Right lobe of liver (tissue), 6 donors: ENCODE measurements around the gene GRIN3B. TPM values are rescaled to one million over a fixed set of nuclear protein-coding genes. Genes with fewer than 3 reads are reported as not detected.

ENCODE experiments used
- ATAC-seq, 4 donors: fragments of 200-7000 bp; cut with Tn5 transposase; one replicate each; pipeline ENCODE4 v1.9.1; 2020; ENCODE audit warnings: mild to moderate bottlenecking in 4 of 4, moderate library complexity in 4 of 4
- DNase-seq, 3 donors: peaks; one replicate each; pipeline ENCODE4 v3.0.0-alpha.2; 2020
- H3K27ac ChIP-seq, 3 donors: fragments of 200-600 bp; one replicate each; pipeline ENCODE4 v1.8.0; 2022
- H3K27me3 ChIP-seq, 2 donors: fragments of 200-600 bp; one replicate each; pipeline ENCODE4 v1.8.0; 2022
- H3K36me3 ChIP-seq, 4 donors: fragments of 200-600 bp; sonication (generic) in 1 of 4; one replicate each; pipeline versions ENCODE4 v1.5.1 to v1.8.0; 2017 to 2022; ENCODE audit warnings: control low read depth in 1 of 4
- H3K4me1 ChIP-seq, 4 donors: fragments of 200-600 bp; sonication (generic) in 1 of 4; one replicate each; pipeline versions ENCODE4 v1.5.1 to v1.8.0; 2017 to 2022; ENCODE audit warnings: control low read depth in 1 of 4
- H3K4me3 ChIP-seq, 3 donors: fragments of 200-600 bp; one replicate each; pipeline ENCODE4 v1.8.0; 2022
- H3K9me3 ChIP-seq, 4 donors: fragments of 200-600 bp; sonication (generic) in 1 of 4; one replicate each; pipeline versions ENCODE4 v1.5.1 to v1.8.0; 2017 to 2022; ENCODE audit warnings: control low read depth in 1 of 4
- POLR2A ChIP-seq: fragments of 450-650 bp; IDR thresholded peaks from one replicate; pipeline ENCODE4 v1.6.1; 2017; ENCODE audit warnings: antibody characterized with exemption, mild to moderate bottlenecking
- WGBS: methylation state at CpG from one replicate; pipeline ENCODE4 v1.1.6; 2018; ENCODE audit warnings: low coverage, low lambda C conversion rate; ENCODE audit not compliant: insufficient coverage; ENCODE audit errors: missing lambda C conversion rate; 5-methylcytosine and 5-hydroxymethylcytosine counted together
- intact Hi-C, 2 donors: fragments of 100-400 bp; cut with DNase I; formaldehyde crosslinking; loops; one replicate each; pipeline versions ENCODE4 v1.11.2 to v1.14.1; 2022
- small RNA-seq, 2 experiments: library from RNA; depleted of rRNA; stranded (forward); fragments of <200 nt; gene quantifications; one replicate each; pipeline ENCODE3, GENCODE V24; 2016
- total RNA-seq, 6 experiments: library from RNA; depleted of rRNA in 2 of 6; stranded (reverse); fragments of >200 nt in 2 of 6; fragmentation: NEBNext Ultra II Directional in 3 of 6; extraction: Animal tissue kit (Norgen Biotek cat#: 25700) in 3 of 6; gene quantifications; one replicate each; pipeline versions ENCODE4 v1.1.0 to v1.2.4, GENCODE V29; 2016 to 2023
- TF ChIP-seq, protein P1 (sequence below), 4 donors: fragments of 200-600 bp in 3 of 4; fragments of 450-650 bp in 1 of 4; IDR thresholded peaks; one replicate each; pipeline versions ENCODE4 v1.5.1 to v1.8.0; 2016 to 2022; ENCODE audit warnings: antibody characterized with exemption in 4 of 4, mild to moderate bottlenecking in 2 of 4
- donor health status: DM: no; HTN: yes; CAD: no.
- donor health status: DM: no; HTN: no; CAD: no.
- donor health status: DM: no; HTN: no; CAD: no.
- donor health status: DM: no; HTN: yes; CAD: no.
- donor health status: DM: no; HTN: yes; CAD: no.

The GRIN3B gene
- total RNA-seq, 6 experiments from 2014 or later: 0.06 TPM; not detected in 5

DNA sequence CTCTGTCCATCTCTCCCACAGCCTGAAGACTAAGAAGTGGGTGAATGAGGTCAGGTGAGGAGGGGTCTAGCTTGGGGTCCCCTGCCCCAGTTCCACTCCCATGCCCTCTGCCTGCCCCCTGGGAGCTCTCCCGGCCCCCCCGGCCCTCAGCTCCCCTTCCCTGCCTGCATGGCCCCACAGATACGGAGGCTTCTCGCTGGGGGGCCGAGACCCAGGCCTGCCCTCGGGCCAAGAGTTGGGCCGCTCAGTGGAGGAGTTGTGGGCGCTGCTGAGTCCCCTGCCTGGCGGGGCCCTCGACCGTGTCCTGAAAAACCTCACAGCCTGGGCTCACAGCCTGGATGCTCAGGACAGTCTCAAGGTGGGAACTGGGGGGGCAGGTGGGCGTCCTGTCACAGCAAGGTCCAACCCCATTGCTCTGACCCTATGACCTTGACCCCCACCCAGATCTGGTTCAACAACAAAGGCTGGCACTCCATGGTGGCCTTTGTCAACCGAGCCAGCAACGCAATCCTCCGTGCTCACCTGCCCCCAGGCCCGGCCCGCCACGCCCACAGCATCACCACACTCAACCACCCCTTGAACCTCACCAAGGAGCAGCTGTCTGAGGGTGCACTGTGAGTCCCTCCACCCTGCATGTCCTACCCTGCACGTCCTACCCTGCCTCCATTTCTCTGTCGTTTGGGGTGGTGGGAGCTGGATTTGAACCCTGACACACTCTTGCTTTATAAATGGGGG lies 55.8 kb downstream of the GRIN3B start:
- Histone ChIP-seq H3K36me3 (no peaks in the 10 kb centered on the region), H3K9me3 (peaks cover 0 to 4% (median 1%) of the 10 kb centered on the region in 4 donors), H3K4me1 (no peaks in the 10 kb centered on the region), H3K4me3 (no peak overlapping the region), H3K27ac (no peak overlapping the region), H3K27me3 (no peaks in the 10 kb centered on the region)
- DNase-seq: no peak
- no peak for ATAC-seq
- TF ChIP-seq POLR2A: no peak
- TF ChIP-seq, protein P1, sequence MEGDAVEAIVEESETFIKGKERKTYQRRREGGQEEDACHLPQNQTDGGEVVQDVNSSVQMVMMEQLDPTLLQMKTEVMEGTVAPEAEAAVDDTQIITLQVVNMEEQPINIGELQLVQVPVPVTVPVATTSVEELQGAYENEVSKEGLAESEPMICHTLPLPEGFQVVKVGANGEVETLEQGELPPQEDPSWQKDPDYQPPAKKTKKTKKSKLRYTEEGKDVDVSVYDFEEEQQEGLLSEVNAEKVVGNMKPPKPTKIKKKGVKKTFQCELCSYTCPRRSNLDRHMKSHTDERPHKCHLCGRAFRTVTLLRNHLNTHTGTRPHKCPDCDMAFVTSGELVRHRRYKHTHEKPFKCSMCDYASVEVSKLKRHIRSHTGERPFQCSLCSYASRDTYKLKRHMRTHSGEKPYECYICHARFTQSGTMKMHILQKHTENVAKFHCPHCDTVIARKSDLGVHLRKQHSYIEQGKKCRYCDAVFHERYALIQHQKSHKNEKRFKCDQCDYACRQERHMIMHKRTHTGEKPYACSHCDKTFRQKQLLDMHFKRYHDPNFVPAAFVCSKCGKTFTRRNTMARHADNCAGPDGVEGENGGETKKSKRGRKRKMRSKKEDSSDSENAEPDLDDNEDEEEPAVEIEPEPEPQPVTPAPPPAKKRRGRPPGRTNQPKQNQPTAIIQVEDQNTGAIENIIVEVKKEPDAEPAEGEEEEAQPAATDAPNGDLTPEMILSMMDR (IDR thresholded peaks at IDR 0.05): no peak
- intact Hi-C loops: no loop called here
- WGBS: 83% methylated on average over 2 of the region's 20 CpGs

DNA sequence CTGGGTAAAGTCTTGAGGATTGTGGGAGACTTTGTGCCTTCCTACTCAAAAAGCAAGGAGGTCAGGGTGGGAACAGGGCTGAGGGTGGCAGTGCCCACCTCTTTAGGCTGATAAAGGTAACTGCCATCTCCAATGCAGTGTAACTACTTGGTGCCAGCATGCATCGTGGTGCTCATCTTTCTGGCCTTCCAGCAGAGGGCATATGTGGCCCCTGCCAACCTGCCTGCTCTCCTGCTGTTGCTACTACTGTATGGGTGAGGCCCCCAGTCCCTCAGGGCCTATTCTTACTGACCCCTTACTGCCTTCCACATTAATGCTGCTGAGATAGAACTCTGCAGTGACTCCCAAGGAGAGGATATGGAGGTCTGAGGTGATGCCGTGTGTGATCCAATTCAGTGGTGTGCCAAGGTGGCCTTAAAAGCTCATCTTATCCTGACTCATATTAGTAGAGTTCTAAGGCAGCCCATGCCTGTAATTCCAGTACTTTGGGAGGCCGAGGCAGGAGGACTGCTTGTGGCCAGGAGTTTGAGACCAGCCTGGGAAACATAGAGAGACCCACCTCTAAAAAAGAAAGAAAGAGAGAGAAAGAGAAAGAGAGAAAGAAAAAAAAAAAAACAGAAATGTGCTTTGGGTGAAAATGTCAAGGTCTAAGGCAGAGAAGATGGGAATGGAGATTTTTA lies 57.1 kb downstream of the GRIN3B start:
- H3K4me1 ChIP-seq: no peaks in the 10 kb centered on the region
- 6% methylated on average over 2 of the region's 3 CpGs for WGBS
- intact Hi-C loops: no loop called here
- ATAC-seq (peak; percentile 48 to 83 (median 74)), DNase-seq (peak in 1 of 3 donors; percentile 34)
- H3K4me3 ChIP-seq: no peak overlapping the region
- H3K36me3 ChIP-seq: no peaks in the 10 kb centered on the region
- H3K9me3 ChIP-seq: peaks cover 0 to 4% (median 1%) of the 10 kb centered on the region in 4 donors
- no peak for TF ChIP-seq POLR2A
- TF ChIP-seq, protein P1 (IDR thresholded peaks at IDR 0.05): peak; percentile 9 to 55 (median 32)
- no peaks in the 10 kb centered on the region for H3K27me3 ChIP-seq
- H3K27ac ChIP-seq: no peak overlapping the region

DNA sequence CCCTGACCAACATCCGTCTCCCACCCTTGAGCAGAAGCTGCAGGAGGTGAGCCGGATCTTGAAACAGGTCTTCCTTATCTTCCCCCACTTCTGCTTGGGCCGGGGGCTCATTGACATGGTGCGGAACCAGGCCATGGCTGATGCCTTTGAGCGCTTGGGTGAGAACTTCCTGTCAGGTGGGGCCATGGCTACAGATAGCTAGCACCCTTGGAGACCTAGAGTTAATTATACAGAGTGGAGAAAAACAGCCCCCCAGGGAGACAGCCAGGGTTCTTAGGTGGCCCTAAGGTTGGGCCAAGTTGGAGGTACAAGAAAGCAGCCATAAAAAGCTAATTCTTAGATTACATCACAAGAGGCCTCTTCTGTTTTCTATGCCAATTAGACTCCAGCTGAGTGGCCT lies 57.9 kb downstream of the GRIN3B start:
- DNase-seq (no peak), ATAC-seq (no peak)
- 74% methylated on average over 3 of the region's 5 CpGs for WGBS
- Histone ChIP-seq H3K9me3 (peaks cover 0 to 4% (median 1%) of the 10 kb centered on the region in 4 donors), H3K27ac (no peak overlapping the region), H3K36me3 (no peaks in the 10 kb centered on the region), H3K27me3 (no peaks in the 10 kb centered on the region), H3K4me1 (no peaks in the 10 kb centered on the region), H3K4me3 (no peak overlapping the region)
- intact Hi-C loops: no loop called here
- TF ChIP-seq, protein P1 (IDR thresholded peaks at IDR 0.05): no peak
- no peak for TF ChIP-seq POLR2A

Small RNA genes within 50 kb of the gene (small RNA-seq; reads per million reads assigned to genes)
- 0 to 0.58 reads per million in 2 experiments for gene RNU6-2

Other genes with a start within 250 kb of the GRIN3B start
- gene MISP, start 249.3 kb upstream of the GRIN3B start, total RNA-seq: under 1 TPM in 1 of 6 experiments, not detected in 5; 0.09 TPM
- gene PTBP1, start 203.0 kb upstream of the GRIN3B start, total RNA-seq: 100 to 1,000 TPM in 5 of 6 experiments, 10 to 100 TPM in 1; 91.1 to 150 (median 129) TPM
- not detected for gene PLPPR3, start 178.5 kb upstream of the GRIN3B start, total RNA-seq
- 1 to 10 TPM in 2 of 6 experiments, under 1 TPM in 1, not detected in 3; 0.15 to 3.6 (median 1.8) TPM for gene AZU1, start 172.6 kb upstream of the GRIN3B start, total RNA-seq
- gene PRTN3, start 159.4 kb upstream of the GRIN3B start, total RNA-seq: 1 to 10 TPM in 2 of 6 experiments, not detected in 4; 2.3 to 2.9 TPM
- gene ELANE, start 148.1 kb upstream of the GRIN3B start, total RNA-seq: 1 to 10 TPM in 2 of 6 experiments, under 1 TPM in 1, not detected in 3; 0.59 to 4.2 (median 3.3) TPM
- gene CFD, start 140.8 kb upstream of the GRIN3B start, total RNA-seq: 1 to 10 TPM; 3.5 to 9.6 (median 7.8) TPM
- 10 to 100 TPM; 32.0 to 35.7 (median 33.3) TPM for gene MED16, start 107.2 kb upstream of the GRIN3B start, total RNA-seq
- gene RNU6-9, start 106.9 kb upstream of the GRIN3B start, total RNA-seq: not detected
- gene R3HDM4, start 87.2 kb upstream of the GRIN3B start, total RNA-seq: 10 to 100 TPM; 14.5 to 28.2 (median 20.5) TPM
- under 1 TPM in 1 of 6 experiments, not detected in 5; 0.47 TPM for gene KISS1R, start 83.1 kb upstream of the GRIN3B start, total RNA-seq
- 1 to 10 TPM in 5 of 6 experiments, under 1 TPM in 1; 0.74 to 5.3 (median 1.9) TPM for gene ARID3A, start 74.4 kb upstream of the GRIN3B start, total RNA-seq
- gene WDR18, start 16.1 kb upstream of the GRIN3B start, total RNA-seq: 10 to 100 TPM; 19.0 to 56.2 (median 29.7) TPM
- 100 to 1,000 TPM in 2 of 6 experiments, 10 to 100 TPM in 4; 82.6 to 180 (median 93.2) TPM for gene TMEM259, start 20.7 kb downstream of the GRIN3B start, total RNA-seq
- gene RNU6-2, start 21.1 kb downstream of the GRIN3B start, total RNA-seq: not detected
- gene CNN2, start 26.2 kb downstream of the GRIN3B start, total RNA-seq: 10 to 100 TPM; 16.4 to 53.8 (median 22.2) TPM
- 10 to 100 TPM in 3 of 6 experiments, 1 to 10 TPM in 3; 4.8 to 14.6 (median 9.1) TPM for gene ABCA7, start 39.7 kb downstream of the GRIN3B start, total RNA-seq
- gene ARHGAP45, start 66.7 kb downstream of the GRIN3B start, total RNA-seq: 1 to 10 TPM; 4.2 to 10.0 (median 7.3) TPM
- gene POLR2E, start 95.0 kb downstream of the GRIN3B start, total RNA-seq: 100 to 1,000 TPM; 112 to 256 (median 131) TPM
- gene GPX4, start 103.6 kb downstream of the GRIN3B start, total RNA-seq: 100 to 1,000 TPM; 204 to 389 (median 212) TPM
- gene SBNO2, start 173.8 kb downstream of the GRIN3B start, total RNA-seq: 10 to 100 TPM; 21.5 to 54.4 (median 25.5) TPM
- 10 to 100 TPM; 23.8 to 34.0 (median 29.5) TPM for gene STK11, start 205.4 kb downstream of the GRIN3B start, total RNA-seq
- gene CBARP, start 237.6 kb downstream of the GRIN3B start, total RNA-seq: under 1 TPM; 0.15 to 0.62 (median 0.31) TPM
- gene ATP5F1D, start 241.3 kb downstream of the GRIN3B start, total RNA-seq: 100 to 1,000 TPM in 5 of 6 experiments, 10 to 100 TPM in 1; 98.1 to 240 (median 137) TPM
- gene MIDN, start 248.2 kb downstream of the GRIN3B start, total RNA-seq: 10 to 100 TPM; 22.3 to 55.1 (median 29.3) TPM